Measurements from ENCODE around the gene SFT2D2.

Gene SFT2D2

GRCh38 chr1:168260393-168260792 is 34.6 kb downstream of the SFT2D2 start:
- no peak for DNase-seq (ENCODE audit: low spot score)
- no peak for TF ChIP-seq CTCF (IDR thresholded peaks at IDR 0.05; ENCODE audit: borderline replicate concordance, control extremely low read depth, extremely low read depth, insufficient read depth, missing control alignments)
- in situ Hi-C loops (cut with MboI; ENCODE audit: low sequenced_read_pairs, unreplicated experiment) = no loop called here

- in situ Hi-C loops (cut with MboI; ENCODE audit: low sequenced_read_pairs, unreplicated experiment) = no loop called here
- DNase-seq (ENCODE audit: low spot score) = no peak
- TF ChIP-seq CTCF (IDR thresholded peaks at IDR 0.05; ENCODE audit: borderline replicate concordance, control extremely low read depth, extremely low read depth, insufficient read depth, missing control alignments) = no peak
These were observed 35.6 kb downstream of the SFT2D2 start for GRCh38 chr1:168261390-168261789.

GRCh38 chr1:168263130-168263529 is 37.3 kb downstream of the SFT2D2 start:
- DNase-seq (ENCODE audit: low spot score) = no peak
- TF ChIP-seq CTCF (IDR thresholded peaks at IDR 0.05; ENCODE audit: borderline replicate concordance, control extremely low read depth, extremely low read depth, insufficient read depth, missing control alignments) = no peak
- in situ Hi-C loops (cut with MboI; ENCODE audit: low sequenced_read_pairs, unreplicated experiment) = no loop called here

GRCh38 chr1:168264296-168264695 is 38.5 kb downstream of the SFT2D2 start:
- no peak for TF ChIP-seq CTCF (IDR thresholded peaks at IDR 0.05; ENCODE audit: borderline replicate concordance, control extremely low read depth, extremely low read depth, insufficient read depth, missing control alignments)
- DNase-seq (ENCODE audit: low spot score) = no peak
- in situ Hi-C loops (cut with MboI; ENCODE audit: low sequenced_read_pairs, unreplicated experiment) = no loop called here

GRCh38 chr1:168265596-168265995 is 39.8 kb downstream of the SFT2D2 start:
- in situ Hi-C loops (cut with MboI; ENCODE audit: low sequenced_read_pairs, unreplicated experiment) = no loop called here
- no peak for TF ChIP-seq CTCF (IDR thresholded peaks at IDR 0.05; ENCODE audit: borderline replicate concordance, control extremely low read depth, extremely low read depth, insufficient read depth, missing control alignments)
- no peak for DNase-seq (ENCODE audit: low spot score)

- no peak for TF ChIP-seq CTCF (IDR thresholded peaks at IDR 0.05; ENCODE audit: borderline replicate concordance, control extremely low read depth, extremely low read depth, insufficient read depth, missing control alignments)
- no peak for DNase-seq (ENCODE audit: low spot score)
- in situ Hi-C loops (cut with MboI; ENCODE audit: low sequenced_read_pairs, unreplicated experiment) = no loop called here
These were observed 40.9 kb downstream of the SFT2D2 start for GRCh38 chr1:168266644-168267186.

- TF ChIP-seq CTCF (IDR thresholded peaks at IDR 0.05; ENCODE audit: borderline replicate concordance, control extremely low read depth, extremely low read depth, insufficient read depth, missing control alignments) = no peak
- no peak for DNase-seq (ENCODE audit: low spot score)
- in situ Hi-C loops (cut with MboI; ENCODE audit: low sequenced_read_pairs, unreplicated experiment) = no loop called here
These were observed 45.8 kb downstream of the SFT2D2 start for GRCh38 chr1:168271636-168272035.
